SK-N-SH treated with all-trans-retinoic acid at 6 μM for 48 hours (cell line): Measurements from ENCODE around the gene ECM2.

Experiments used
- ATAC-seq: fragments of 200-7000 bp; cut with Tn5 transposase; 3 replicates; pipeline ENCODE4 v1.9.1; 2020; ENCODE audit warnings: mild to moderate bottlenecking, moderate library complexity
- ARNTL ChIP-seq: fragments of 450-650 bp; formaldehyde crosslinking; IDR thresholded peaks from 2 replicates; pipeline ENCODE4 v1.5.0; 2020; ENCODE audit warnings: low read depth, mild to moderate bottlenecking, moderate library complexity, borderline replicate concordance
- BACH2 ChIP-seq: fragments of 250-450 bp; sonication (Bioruptor Pico); IDR thresholded peaks from 2 replicates; pipeline ENCODE4 v1.9.0; 2021; ENCODE audit warnings: mild to moderate bottlenecking, borderline replicate concordance
- CREB5 ChIP-seq: fragments of 250-450 bp; sonication (Bioruptor Pico); IDR thresholded peaks from 2 replicates; pipeline ENCODE4 v1.5.1; 2020; ENCODE audit warnings: low read depth, mild to moderate bottlenecking, moderate library complexity
- ESRRG ChIP-seq: fragments of 250-450 bp; sonication (Bioruptor Pico); IDR thresholded peaks from 2 replicates; pipeline ENCODE4 v1.6.1; 2021; ENCODE audit warnings: mild to moderate bottlenecking
- GLIS3 ChIP-seq: fragments of 250-450 bp; sonication (Bioruptor Pico); IDR thresholded peaks from 2 replicates; pipeline ENCODE4 v1.5.0; 2020; ENCODE audit warnings: mild to moderate bottlenecking, moderate library complexity
- ISL1 ChIP-seq: fragments of 250-450 bp; sonication (Bioruptor Pico); IDR thresholded peaks from 2 replicates; pipeline ENCODE4 v2.1.2; 2022; ENCODE audit warnings: mild to moderate bottlenecking, moderate library complexity
- OSR1 ChIP-seq: fragments of 250-450 bp; sonication (Bioruptor Pico); IDR thresholded peaks from 2 replicates; pipeline ENCODE4 v1.8.0; 2022; ENCODE audit warnings: moderate library complexity, mild to moderate bottlenecking, inconsistent platforms
- POU6F1 ChIP-seq: fragments of 250-450 bp; sonication (Bioruptor Pico); IDR thresholded peaks from 2 replicates; pipeline ENCODE4 v1.8.0; 2021; ENCODE audit warnings: low read depth, mild to moderate bottlenecking, moderate library complexity, borderline replicate concordance
- PPARA ChIP-seq: fragments of 250-450 bp; sonication (Bioruptor Pico); IDR thresholded peaks from 2 replicates; pipeline ENCODE4 v1.5.0; 2020; ENCODE audit warnings: mild to moderate bottlenecking, borderline replicate concordance
- SNAI2 ChIP-seq: fragments of 250-450 bp; sonication (Bioruptor Pico); IDR thresholded peaks from 2 replicates; pipeline ENCODE4 v1.5.0; 2020; ENCODE audit warnings: mild to moderate bottlenecking, moderate library complexity
- TCF4 ChIP-seq: fragments of 250-450 bp; sonication (Bioruptor Pico); IDR thresholded peaks from 2 replicates; pipeline ENCODE4 v1.8.0; 2021; ENCODE audit warnings: mild to moderate bottlenecking, moderate library complexity, borderline replicate concordance
- TOX ChIP-seq: fragments of 250-450 bp; sonication (Bioruptor Pico); IDR thresholded peaks from 2 replicates; pipeline ENCODE4 v1.8.0; 2021; ENCODE audit warnings: mild to moderate bottlenecking, moderate library complexity, borderline replicate concordance
- TSHZ2 ChIP-seq: fragments of 250-450 bp; sonication (Bioruptor Pico); IDR thresholded peaks from 2 replicates; pipeline ENCODE4 v1.5.0; 2020; ENCODE audit warnings: mild to moderate bottlenecking, moderate library complexity
- ZC3H10 ChIP-seq: fragments of 250-450 bp; sonication (Bioruptor Pico); IDR thresholded peaks from 2 replicates; pipeline ENCODE4 v1.5.1; 2021; ENCODE audit warnings: mild to moderate bottlenecking, moderate library complexity
- ZFP3 ChIP-seq: fragments of 250-450 bp; sonication (Bioruptor Pico); IDR thresholded peaks from 2 replicates; pipeline ENCODE4 v1.5.0; 2020; ENCODE audit warnings: mild to moderate bottlenecking, moderate library complexity
- ZNF565 ChIP-seq: fragments of 450-650 bp; formaldehyde crosslinking; conservative IDR thresholded peaks from 2 replicates; pipeline ENCODE4 v1.5.0; 2020; ENCODE audit warnings: low read depth, mild to moderate bottlenecking, moderate library complexity
- ZNF70 ChIP-seq: fragments of 450-650 bp; formaldehyde crosslinking; IDR thresholded peaks from 2 replicates; pipeline ENCODE4 v1.5.0; 2020; ENCODE audit warnings: mild to moderate bottlenecking, moderate library complexity
- ZNF8 ChIP-seq: fragments of 450-650 bp; formaldehyde crosslinking; IDR thresholded peaks from 2 replicates; pipeline ENCODE4 v1.5.0; 2020; ENCODE audit warnings: mild to moderate bottlenecking, moderate library complexity
- TF ChIP-seq, protein P1 (sequence below): fragments of 250-450 bp; sonication (Bioruptor Pico); IDR thresholded peaks from 2 replicates; pipeline ENCODE4 v1.8.0; 2020; ENCODE audit warnings: mild to moderate bottlenecking, moderate library complexity, borderline replicate concordance
- TF ChIP-seq, protein P2 (sequence below): fragments of 250-450 bp; sonication (Bioruptor Pico); IDR thresholded peaks from 2 replicates; pipeline ENCODE4 v1.5.1; 2021; ENCODE audit warnings: mild to moderate bottlenecking, moderate library complexity

Gene ECM2

GRCh38 chr9:92528522-92528849 lies 7.3 kb downstream of the ECM2 start:
- TF ChIP-seq ZNF565: no peak
- no peak for TF ChIP-seq SNAI2 (CRISPR knock-in tag)
- TF ChIP-seq TCF4: no peak
- no peak for TF ChIP-seq ZC3H10
- no peak for TF ChIP-seq ZNF8 (CRISPR knock-in tag)
- no peak for TF ChIP-seq TOX (CRISPR knock-in tag)
- no peak for TF ChIP-seq OSR1
- TF ChIP-seq TSHZ2: no peak
- TF ChIP-seq ZNF70 (CRISPR knock-in tag): no peak
- no peak for TF ChIP-seq BACH2 (CRISPR knock-in tag)
- no peak for TF ChIP-seq ISL1 (CRISPR knock-in tag)
- no peak for TF ChIP-seq CREB5 (CRISPR knock-in tag)
- no peak for TF ChIP-seq GLIS3 (CRISPR knock-in tag)
- TF ChIP-seq ESRRG (CRISPR knock-in tag): no peak
- no peak for TF ChIP-seq POU6F1 (CRISPR knock-in tag)
- no peak for TF ChIP-seq ZFP3 (CRISPR knock-in tag)
- TF ChIP-seq, protein P1, sequence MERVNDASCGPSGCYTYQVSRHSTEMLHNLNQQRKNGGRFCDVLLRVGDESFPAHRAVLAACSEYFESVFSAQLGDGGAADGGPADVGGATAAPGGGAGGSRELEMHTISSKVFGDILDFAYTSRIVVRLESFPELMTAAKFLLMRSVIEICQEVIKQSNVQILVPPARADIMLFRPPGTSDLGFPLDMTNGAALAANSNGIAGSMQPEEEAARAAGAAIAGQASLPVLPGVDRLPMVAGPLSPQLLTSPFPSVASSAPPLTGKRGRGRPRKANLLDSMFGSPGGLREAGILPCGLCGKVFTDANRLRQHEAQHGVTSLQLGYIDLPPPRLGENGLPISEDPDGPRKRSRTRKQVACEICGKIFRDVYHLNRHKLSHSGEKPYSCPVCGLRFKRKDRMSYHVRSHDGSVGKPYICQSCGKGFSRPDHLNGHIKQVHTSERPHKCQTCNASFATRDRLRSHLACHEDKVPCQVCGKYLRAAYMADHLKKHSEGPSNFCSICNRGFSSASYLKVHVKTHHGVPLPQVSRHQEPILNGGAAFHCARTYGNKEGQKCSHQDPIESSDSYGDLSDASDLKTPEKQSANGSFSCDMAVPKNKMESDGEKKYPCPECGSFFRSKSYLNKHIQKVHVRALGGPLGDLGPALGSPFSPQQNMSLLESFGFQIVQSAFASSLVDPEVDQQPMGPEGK (CRISPR knock-in tag): no peak
- no peak for ATAC-seq

- no peak for ATAC-seq
- TF ChIP-seq GLIS3 (CRISPR knock-in tag) (no peak), ESRRG (CRISPR knock-in tag) (no peak), PPARA (CRISPR knock-in tag) (no peak), ARNTL (CRISPR knock-in tag) (no peak)
- TF ChIP-seq, all 23 proteins: peak for 0
These were observed 7.8 kb downstream of the ECM2 start for GRCh38 chr9:92527832-92528521.

GRCh38 chr9:92527291-92527828 lies 8.4 kb downstream of the ECM2 start:
- TF ChIP-seq, protein P2, sequence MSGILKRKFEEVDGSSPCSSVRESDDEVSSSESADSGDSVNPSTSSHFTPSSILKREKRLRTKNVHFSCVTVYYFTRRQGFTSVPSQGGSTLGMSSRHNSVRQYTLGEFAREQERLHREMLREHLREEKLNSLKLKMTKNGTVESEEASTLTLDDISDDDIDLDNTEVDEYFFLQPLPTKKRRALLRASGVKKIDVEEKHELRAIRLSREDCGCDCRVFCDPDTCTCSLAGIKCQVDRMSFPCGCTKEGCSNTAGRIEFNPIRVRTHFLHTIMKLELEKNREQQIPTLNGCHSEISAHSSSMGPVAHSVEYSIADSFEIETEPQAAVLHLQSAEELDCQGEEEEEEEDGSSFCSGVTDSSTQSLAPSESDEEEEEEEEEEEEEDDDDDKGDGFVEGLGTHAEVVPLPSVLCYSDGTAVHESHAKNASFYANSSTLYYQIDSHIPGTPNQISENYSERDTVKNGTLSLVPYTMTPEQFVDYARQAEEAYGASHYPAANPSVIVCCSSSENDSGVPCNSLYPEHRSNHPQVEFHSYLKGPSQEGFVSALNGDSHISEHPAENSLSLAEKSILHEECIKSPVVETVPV: no peak
- no peak for TF ChIP-seq TOX (CRISPR knock-in tag)
- TF ChIP-seq BACH2 (CRISPR knock-in tag): no peak
- TF ChIP-seq, all 23 proteins: peak for 0

More at GRCh38 chr9:92527291-92527828, 8.4 kb downstream of the ECM2 start:
- ATAC-seq: no peak
